Panc1 (cell line): ENCODE results near the gene SNED1. TPM values are rescaled to one million over a fixed set of nuclear protein-coding genes. Genes with fewer than 3 reads are reported as not detected.

Experiments used
- ATAC-seq: fragments of 200-7000 bp; cut with Tn5 transposase; 2 replicates; pipeline ENCODE4 v1.9.1; 2020; ENCODE audit warnings: mild to moderate bottlenecking, moderate library complexity
- BruUV-seq: library from RNA; stranded (reverse); fragments of 400-500 nt; replicated peaks from 2 replicates; lab custom pipeline; 2021; lab: Mats Ljungman, UMichigan
- CTCF ChIA-PET: fragments of 300-600 bp; sonication (Branson Sonifier 250); formaldehyde crosslinking; loops from one replicate; lab custom pipeline; 2022; ENCODE audit warnings: antibody characterized with exemption; lab: Charles Lee
- POLR2A ChIA-PET: fragments of 300-600 bp; sonication (Branson Sonifier 250); formaldehyde crosslinking; loops from one replicate; lab custom pipeline; 2022; ENCODE audit warnings: antibody characterized with exemption; lab: Charles Lee
- DNase-seq: peaks from one replicate; pipeline ENCODE4 v3.0.0-alpha.2; 2010; ENCODE audit warnings: low read depth, low spot score
- H3K27ac ChIP-seq: 2 replicates; pipeline ENCODE4 v1.5.1; 2011; ENCODE audit warnings: mild to moderate bottlenecking, low read length, inconsistent platforms
- H3K27me3 ChIP-seq: fragments of 200-500 bp; sonication (Bioruptor generic); 2 replicates; pipeline ENCODE4 v1.6.0; 2014; ENCODE audit warnings: low read length, inconsistent platforms; ENCODE audit not compliant: control insufficient read depth, insufficient read depth
- H3K36me3 ChIP-seq: fragments of 200-500 bp; sonication (Bioruptor generic); 2 replicates; pipeline ENCODE4 v1.5.1; 2014; ENCODE audit warnings: inconsistent platforms, mild to moderate bottlenecking, low read length, moderate library complexity; ENCODE audit not compliant: control insufficient read depth, insufficient read depth
- H3K4me1 ChIP-seq: 2 replicates; pipeline ENCODE4 v1.5.1; 2011; ENCODE audit warnings: inconsistent platforms, mild to moderate bottlenecking, low read length, moderate library complexity; ENCODE audit not compliant: control insufficient read depth, insufficient read depth
- H3K4me3 ChIP-seq, 2 experiments: 2 replicates each; pipeline ENCODE4 v1.5.1; 2011 to 2012; ENCODE audit warnings: low read depth in 2 of 2, low read length in 2 of 2, mild to moderate bottlenecking in 2 of 2, inconsistent platforms in 1 of 2, moderate library complexity in 1 of 2
- H3K9me3 ChIP-seq: fragments of 200-500 bp; sonication (Bioruptor generic); 2 replicates; pipeline ENCODE4 v1.5.1; 2014; ENCODE audit warnings: low read depth, mild to moderate bottlenecking, inconsistent platforms, low read length, moderate library complexity; ENCODE audit not compliant: control insufficient read depth, insufficient read depth
- POLR2AphosphoS5 ChIP-seq: IDR thresholded peaks from 2 replicates; pipeline ENCODE4 v1.6.1; 2012; ENCODE audit warnings: mild to moderate bottlenecking, low read depth, low read length, moderate library complexity
- SIN3A ChIP-seq: IDR thresholded peaks from 2 replicates; pipeline ENCODE4 v1.6.1; 2012; ENCODE audit warnings: low read depth, mild to moderate bottlenecking, low read length, moderate library complexity, borderline replicate concordance; ENCODE audit not compliant: insufficient read depth
- TCF7L2 ChIP-seq: IDR thresholded peaks from 2 replicates; pipeline ENCODE4 v1.6.1; 2011; ENCODE audit warnings: mild to moderate bottlenecking, low read depth, low read length, inconsistent platforms
- in situ Hi-C: cut with HindIII; loops from 2 replicates; pipeline ENCODE4 v1.10.0; 2016; ENCODE audit warnings: low sequenced_read_pairs, low pct_unique_long_range_greater_than_20kb
- intact Hi-C: fragments of 100-400 bp; cut with micrococcal nuclease; formaldehyde crosslinking; loops from one replicate; pipeline ENCODE4 v1.10.0; 2022; ENCODE audit not compliant: unreplicated experiment
- total RNA-seq: library from RNA; stranded (reverse); gene quantifications from one replicate; pipeline ENCODE4 v1.2.1, GENCODE V29; 2021; ENCODE audit not compliant: unreplicated experiment
- TF ChIP-seq, protein P1 (sequence below), 2 experiments: IDR thresholded peaks; 2 replicates each; pipeline ENCODE4 v1.6.1; 2011 to 2012; ENCODE audit warnings: low read depth in 2 of 2, control low read depth in 1 of 2, low read length in 1 of 2, mild to moderate bottlenecking in 1 of 2, moderate library complexity in 1 of 2; ENCODE audit not compliant: insufficient read depth in 1 of 2
- TF ChIP-seq, protein P2 (sequence below): fragments of 450-650 bp; IDR thresholded peaks from 2 replicates; pipeline ENCODE4 v1.5.1; 2017; ENCODE audit warnings: mild to moderate bottlenecking

SNED1 gene
- total RNA-seq, 1 experiment from 2014 or later, result 11.0 TPM

DNA sequence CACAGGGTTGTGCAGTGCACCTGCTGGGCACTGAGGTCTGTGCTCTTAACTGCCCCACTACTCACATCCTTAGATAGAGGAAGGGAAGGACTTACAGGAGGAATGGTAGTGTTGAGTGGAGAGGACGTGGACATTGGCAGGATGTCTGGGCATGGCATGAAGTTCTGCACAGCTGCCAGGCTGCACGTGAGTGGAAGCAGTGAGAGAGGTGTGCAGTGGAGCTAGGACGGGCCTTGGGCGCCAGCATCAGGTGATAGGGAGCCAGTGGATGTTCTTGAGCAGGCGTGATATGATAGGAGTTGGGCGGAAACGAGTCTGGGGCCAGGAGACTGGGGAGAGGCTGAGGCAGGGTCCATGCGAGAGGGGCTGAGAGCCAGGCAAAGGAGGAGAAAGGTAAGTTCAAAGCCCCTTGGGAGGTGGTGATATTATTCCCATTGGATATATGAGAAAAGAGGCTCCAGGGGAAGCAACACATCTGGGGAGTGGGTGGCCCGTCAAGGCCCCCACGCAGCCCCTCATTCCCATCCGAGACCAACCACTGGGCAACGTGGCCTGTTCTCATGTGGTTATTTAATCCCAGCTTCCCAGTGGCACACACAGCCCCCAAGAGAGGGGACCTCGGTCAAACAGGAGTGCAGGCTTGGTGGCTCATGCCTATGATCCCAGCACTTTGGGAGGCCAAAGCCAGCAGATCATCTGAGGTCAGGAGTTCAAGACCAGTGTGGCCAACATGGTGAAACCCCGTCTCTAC, 45.7 kb upstream of the SNED1 start:
- ChIA-PET CTCF (no interaction called here), POLR2A (no interaction called here)
- in situ Hi-C loops, result no loop called here
- Histone ChIP-seq H3K36me3 (no peaks in the 10 kb centered on the region), H3K27ac (no peak overlapping the region), H3K4me1 (no peaks in the 10 kb centered on the region), H3K9me3 (no peaks in the 10 kb centered on the region), H3K4me3 (no peak overlapping the region), H3K27me3 (no peaks in the 10 kb centered on the region)
- BruUV-seq, result no TSS peak
- no peak for DNase-seq
- intact Hi-C loops, result no loop called here
- TF ChIP-seq, protein P1, sequence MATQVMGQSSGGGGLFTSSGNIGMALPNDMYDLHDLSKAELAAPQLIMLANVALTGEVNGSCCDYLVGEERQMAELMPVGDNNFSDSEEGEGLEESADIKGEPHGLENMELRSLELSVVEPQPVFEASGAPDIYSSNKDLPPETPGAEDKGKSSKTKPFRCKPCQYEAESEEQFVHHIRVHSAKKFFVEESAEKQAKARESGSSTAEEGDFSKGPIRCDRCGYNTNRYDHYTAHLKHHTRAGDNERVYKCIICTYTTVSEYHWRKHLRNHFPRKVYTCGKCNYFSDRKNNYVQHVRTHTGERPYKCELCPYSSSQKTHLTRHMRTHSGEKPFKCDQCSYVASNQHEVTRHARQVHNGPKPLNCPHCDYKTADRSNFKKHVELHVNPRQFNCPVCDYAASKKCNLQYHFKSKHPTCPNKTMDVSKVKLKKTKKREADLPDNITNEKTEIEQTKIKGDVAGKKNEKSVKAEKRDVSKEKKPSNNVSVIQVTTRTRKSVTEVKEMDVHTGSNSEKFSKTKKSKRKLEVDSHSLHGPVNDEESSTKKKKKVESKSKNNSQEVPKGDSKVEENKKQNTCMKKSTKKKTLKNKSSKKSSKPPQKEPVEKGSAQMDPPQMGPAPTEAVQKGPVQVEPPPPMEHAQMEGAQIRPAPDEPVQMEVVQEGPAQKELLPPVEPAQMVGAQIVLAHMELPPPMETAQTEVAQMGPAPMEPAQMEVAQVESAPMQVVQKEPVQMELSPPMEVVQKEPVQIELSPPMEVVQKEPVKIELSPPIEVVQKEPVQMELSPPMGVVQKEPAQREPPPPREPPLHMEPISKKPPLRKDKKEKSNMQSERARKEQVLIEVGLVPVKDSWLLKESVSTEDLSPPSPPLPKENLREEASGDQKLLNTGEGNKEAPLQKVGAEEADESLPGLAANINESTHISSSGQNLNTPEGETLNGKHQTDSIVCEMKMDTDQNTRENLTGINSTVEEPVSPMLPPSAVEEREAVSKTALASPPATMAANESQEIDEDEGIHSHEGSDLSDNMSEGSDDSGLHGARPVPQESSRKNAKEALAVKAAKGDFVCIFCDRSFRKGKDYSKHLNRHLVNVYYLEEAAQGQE (IDR thresholded peaks at IDR 0.05; ENCODE audit: insufficient read depth in 1 of 2, low read depth in 2 of 2, low read length in 1 of 2), result no peak
- TF ChIP-seq, protein P2, sequence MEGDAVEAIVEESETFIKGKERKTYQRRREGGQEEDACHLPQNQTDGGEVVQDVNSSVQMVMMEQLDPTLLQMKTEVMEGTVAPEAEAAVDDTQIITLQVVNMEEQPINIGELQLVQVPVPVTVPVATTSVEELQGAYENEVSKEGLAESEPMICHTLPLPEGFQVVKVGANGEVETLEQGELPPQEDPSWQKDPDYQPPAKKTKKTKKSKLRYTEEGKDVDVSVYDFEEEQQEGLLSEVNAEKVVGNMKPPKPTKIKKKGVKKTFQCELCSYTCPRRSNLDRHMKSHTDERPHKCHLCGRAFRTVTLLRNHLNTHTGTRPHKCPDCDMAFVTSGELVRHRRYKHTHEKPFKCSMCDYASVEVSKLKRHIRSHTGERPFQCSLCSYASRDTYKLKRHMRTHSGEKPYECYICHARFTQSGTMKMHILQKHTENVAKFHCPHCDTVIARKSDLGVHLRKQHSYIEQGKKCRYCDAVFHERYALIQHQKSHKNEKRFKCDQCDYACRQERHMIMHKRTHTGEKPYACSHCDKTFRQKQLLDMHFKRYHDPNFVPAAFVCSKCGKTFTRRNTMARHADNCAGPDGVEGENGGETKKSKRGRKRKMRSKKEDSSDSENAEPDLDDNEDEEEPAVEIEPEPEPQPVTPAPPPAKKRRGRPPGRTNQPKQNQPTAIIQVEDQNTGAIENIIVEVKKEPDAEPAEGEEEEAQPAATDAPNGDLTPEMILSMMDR, result no peak
- TF ChIP-seq SIN3A, result no peak
- TF ChIP-seq TCF7L2, result no peak
- TF ChIP-seq POLR2AphosphoS5, result no peak
- no peak for ATAC-seq

DNA sequence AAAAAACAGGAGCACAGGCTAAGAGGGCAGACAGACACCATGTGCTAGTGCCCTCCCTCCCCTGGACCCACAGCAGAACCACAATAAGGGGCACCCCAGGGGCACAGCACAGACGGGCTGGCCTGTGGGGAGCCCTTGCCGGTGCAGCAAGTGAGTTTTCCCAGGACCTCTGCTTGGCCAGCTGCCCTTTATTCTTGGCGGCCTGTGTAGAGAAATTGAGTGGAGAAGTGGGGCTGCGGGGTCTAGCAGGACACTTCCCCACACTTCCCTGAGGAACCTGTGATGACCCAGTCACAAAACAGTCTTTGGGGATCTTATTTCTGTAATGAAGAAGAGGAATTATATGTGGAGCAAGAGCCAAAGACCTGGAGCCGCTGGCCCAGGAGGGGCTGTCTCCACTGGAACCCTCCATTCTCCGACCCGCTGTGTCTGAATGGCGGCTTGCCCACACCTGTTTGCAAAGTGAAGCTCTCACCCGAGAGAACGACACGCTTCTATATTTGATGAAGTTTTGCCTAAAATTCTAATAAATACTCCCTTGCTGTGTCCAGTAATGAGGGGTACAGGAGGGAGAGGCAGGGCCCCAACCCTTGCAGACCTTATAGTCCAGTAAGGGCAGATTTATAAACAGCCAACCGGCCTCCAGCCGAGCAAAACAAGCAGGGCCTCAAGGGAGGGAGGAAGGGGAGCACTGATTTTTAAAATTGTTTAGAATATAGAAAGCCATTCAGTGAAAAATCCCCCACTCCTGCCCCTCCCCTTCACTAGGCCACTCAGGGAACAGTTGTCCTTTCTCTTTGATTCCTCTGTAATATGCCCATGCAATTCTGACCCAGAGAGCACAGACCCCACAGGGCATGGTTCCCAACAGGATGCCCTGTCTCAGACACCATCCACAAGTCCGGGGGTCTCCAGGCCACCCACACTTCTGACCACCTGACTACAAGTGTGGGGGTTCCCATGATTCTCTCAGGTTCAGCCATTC, 44.7 kb upstream of the SNED1 start:
- BruUV-seq, result no TSS peak
- in situ Hi-C loops, result no loop called here
- POLR2A ChIA-PET, result no interaction called here
- no peak for TF ChIP-seq POLR2AphosphoS5
- TF ChIP-seq SIN3A, result no peak
- TF ChIP-seq, protein P1 (IDR thresholded peaks at IDR 0.05; ENCODE audit: insufficient read depth in 1 of 2, low read depth in 2 of 2, low read length in 1 of 2), result no peak
- TF ChIP-seq, protein P2, result no peak
- TF ChIP-seq TCF7L2, result no peak
- intact Hi-C loops, result no loop called here
- no peaks in the 10 kb centered on the region for H3K36me3 ChIP-seq
- H3K27me3 ChIP-seq, result no peaks in the 10 kb centered on the region
- DNase-seq, result no peak
- no peak overlapping the region for H3K4me3 ChIP-seq
- ATAC-seq, result no peak
- no peaks in the 10 kb centered on the region for H3K9me3 ChIP-seq
- H3K27ac ChIP-seq, result no peak overlapping the region
- CTCF ChIA-PET, result no interaction called here
- H3K4me1 ChIP-seq, result no peaks in the 10 kb centered on the region
